Thoracic aorta (tissue), 2 donors: ENCODE results near the gene OLIG2. TPM values are rescaled to one million over a fixed set of nuclear protein-coding genes. Genes with fewer than 3 reads are reported as not detected.

Experiments used
- ATAC-seq: fragments of 150-250 bp; one replicate; pipeline ENCODE4 v1.8.0; 2017; ENCODE audit warnings: low read depth; ENCODE audit not compliant: insufficient number of reproducible peaks, low FRiP score
- DNase-seq: peaks from one replicate; pipeline ENCODE4 v3.0.0-alpha.2; 2020; ENCODE audit warnings: low spot score
- H3K27ac ChIP-seq, 2 donors: fragments of 200-600 bp; sonication (generic); 1 replicate in 1 of 2; 2 replicates in 1 of 2; pipeline ENCODE4 v1.5.1; 2016; ENCODE audit warnings: mild to moderate bottlenecking in 2 of 2, moderate library complexity in 2 of 2
- H3K27me3 ChIP-seq: fragments of 200-600 bp; sonication (generic); replicated peaks from 2 replicates; pipeline ENCODE4 v1.6.0; 2016; ENCODE audit warnings: mild to moderate bottlenecking; ENCODE audit not compliant: insufficient read depth
- H3K36me3 ChIP-seq: fragments of 200-600 bp; sonication (generic); one replicate; pipeline ENCODE4 v1.5.1; 2016
- H3K4me1 ChIP-seq, 2 donors: fragments of 200-600 bp; sonication (generic); 1 replicate in 1 of 2; 2 replicates in 1 of 2; pipeline versions ENCODE4 v1.5.1 to v1.6.0; 2016; ENCODE audit warnings: low read depth in 2 of 2, mild to moderate bottlenecking in 1 of 2; ENCODE audit not compliant: control insufficient read depth in 1 of 2
- H3K4me3 ChIP-seq: fragments of 200-600 bp; sonication (generic); 2 replicates; pipeline ENCODE4 v1.5.1; 2016; ENCODE audit warnings: mild to moderate bottlenecking
- H3K9me3 ChIP-seq: fragments of 200-600 bp; sonication (generic); 2 replicates; pipeline ENCODE4 v1.5.1; 2016
- CTCF ChIP-seq: fragments of 200-600 bp; sonication (generic); IDR thresholded peaks from one replicate; pipeline ENCODE4 v1.5.1; 2019; ENCODE audit warnings: antibody characterized with exemption
- total RNA-seq, 2 donors: library from RNA; depleted of rRNA; stranded (reverse); fragments of >200 nt; gene quantifications; one replicate each; pipeline versions ENCODE4 v1.1.0 to v1.2.3, GENCODE V29; 2016

The OLIG2 gene
- total RNA-seq, 2 donors from 2014 or later: not detected

GRCh38 chr21:33029385-33029921, 3.7 kb downstream of the OLIG2 start:
- Histone ChIP-seq H3K27ac (no peak overlapping the region), H3K4me3 (peak overlapping the region; percentile 28), H3K27me3 (no peaks in the 10 kb centered on the region), H3K9me3 (no peaks in the 10 kb centered on the region), H3K36me3 (no peaks in the 10 kb centered on the region), H3K4me1 (peaks cover 10 to 36% of the 10 kb centered on the region in 2 donors)
- TF ChIP-seq CTCF: no peak
- ATAC-seq: no peak
- no peak for DNase-seq

- Histone ChIP-seq H3K4me1 (peaks cover 10 to 36% of the 10 kb centered on the region in 2 donors), H3K4me3 (no peak overlapping the region), H3K27ac (no peak overlapping the region), H3K9me3 (no peaks in the 10 kb centered on the region), H3K36me3 (no peaks in the 10 kb centered on the region), H3K27me3 (no peaks in the 10 kb centered on the region)
- no peak for TF ChIP-seq CTCF
- DNase-seq (no peak), ATAC-seq (no peak)
Measured at GRCh38 chr21:33029975-33030461, 4.3 kb downstream of the OLIG2 start.

GRCh38 chr21:33030633-33031032, 4.9 kb downstream of the OLIG2 start:
- no peak for ATAC-seq
- TF ChIP-seq CTCF: no peak
- Histone ChIP-seq H3K4me3 (no peak overlapping the region), H3K27ac (no peak overlapping the region), H3K27me3 (no peaks in the 10 kb centered on the region), H3K36me3 (no peaks in the 10 kb centered on the region), H3K9me3 (no peaks in the 10 kb centered on the region), H3K4me1 (peaks cover 10 to 30% of the 10 kb centered on the region in 2 donors)
- DNase-seq: no peak

- Histone ChIP-seq H3K4me1 (peaks cover 10 to 23% of the 10 kb centered on the region in 2 donors), H3K4me3 (no peak overlapping the region), H3K9me3 (no peaks in the 10 kb centered on the region), H3K36me3 (no peaks in the 10 kb centered on the region), H3K27ac (no peak overlapping the region), H3K27me3 (no peaks in the 10 kb centered on the region)
- no peak for DNase-seq
- ATAC-seq: no peak
- no peak for TF ChIP-seq CTCF
Measured at GRCh38 chr21:33031152-33031911, 5.6 kb downstream of the OLIG2 start.

- Histone ChIP-seq H3K36me3 (no peaks in the 10 kb centered on the region), H3K27ac (no peak overlapping the region), H3K4me3 (no peak overlapping the region), H3K9me3 (no peaks in the 10 kb centered on the region), H3K27me3 (no peaks in the 10 kb centered on the region), H3K4me1 (peaks cover 10 to 21% of the 10 kb centered on the region in 2 donors)
- ATAC-seq: no peak
- no peak for TF ChIP-seq CTCF
- DNase-seq: no peak
Measured at GRCh38 chr21:33032434-33033047, 6.8 kb downstream of the OLIG2 start.
